HG03097 (cell line): ENCODE measurements around the gene TRMT61A.

Source experiments
- ATAC-seq: cut with Tn5 transposase; IDR thresholded peaks from one replicate; pipeline ENCODE4 v1.9.1; 2021; ENCODE audit not compliant: unreplicated experiment, low FRiP score

The TRMT61A gene

DNA sequence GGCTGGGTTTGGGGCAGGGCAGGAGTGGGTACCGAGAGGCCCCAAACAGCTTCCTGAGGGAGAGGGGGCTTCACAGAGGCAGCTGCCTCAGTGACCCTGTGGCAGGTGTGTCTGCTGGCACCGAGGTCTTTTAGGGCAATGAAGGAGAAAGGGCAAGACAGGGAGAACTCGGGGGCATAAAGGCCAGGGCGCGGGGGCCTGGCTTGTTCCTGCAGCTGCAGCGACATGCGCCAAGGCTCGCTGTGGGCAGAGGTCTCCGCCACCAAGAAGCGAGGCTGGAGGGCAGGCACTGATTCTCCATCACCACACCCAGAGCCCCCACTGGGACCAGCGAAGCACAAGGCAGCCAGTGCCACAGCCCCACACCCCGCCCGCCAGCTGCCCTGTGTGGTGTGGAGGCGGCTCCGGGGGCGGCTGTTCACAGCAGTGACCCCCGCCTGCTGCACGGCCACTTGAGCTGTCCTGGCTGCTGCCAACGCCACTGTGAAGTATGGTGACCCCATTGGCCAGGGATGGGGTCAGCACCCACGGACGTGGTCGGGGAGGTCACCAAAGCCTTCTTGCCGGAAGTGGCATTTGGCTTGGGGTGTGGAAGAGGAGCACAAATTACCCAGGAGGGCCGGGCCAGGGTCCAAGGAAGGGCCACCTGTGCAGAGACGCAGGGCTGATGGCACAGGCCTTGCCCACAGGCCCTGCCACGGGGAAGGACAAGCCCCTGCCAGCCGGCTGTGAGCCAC lies 17.1 kb downstream of the TRMT61A start:
- ATAC-seq = no peak

DNA sequence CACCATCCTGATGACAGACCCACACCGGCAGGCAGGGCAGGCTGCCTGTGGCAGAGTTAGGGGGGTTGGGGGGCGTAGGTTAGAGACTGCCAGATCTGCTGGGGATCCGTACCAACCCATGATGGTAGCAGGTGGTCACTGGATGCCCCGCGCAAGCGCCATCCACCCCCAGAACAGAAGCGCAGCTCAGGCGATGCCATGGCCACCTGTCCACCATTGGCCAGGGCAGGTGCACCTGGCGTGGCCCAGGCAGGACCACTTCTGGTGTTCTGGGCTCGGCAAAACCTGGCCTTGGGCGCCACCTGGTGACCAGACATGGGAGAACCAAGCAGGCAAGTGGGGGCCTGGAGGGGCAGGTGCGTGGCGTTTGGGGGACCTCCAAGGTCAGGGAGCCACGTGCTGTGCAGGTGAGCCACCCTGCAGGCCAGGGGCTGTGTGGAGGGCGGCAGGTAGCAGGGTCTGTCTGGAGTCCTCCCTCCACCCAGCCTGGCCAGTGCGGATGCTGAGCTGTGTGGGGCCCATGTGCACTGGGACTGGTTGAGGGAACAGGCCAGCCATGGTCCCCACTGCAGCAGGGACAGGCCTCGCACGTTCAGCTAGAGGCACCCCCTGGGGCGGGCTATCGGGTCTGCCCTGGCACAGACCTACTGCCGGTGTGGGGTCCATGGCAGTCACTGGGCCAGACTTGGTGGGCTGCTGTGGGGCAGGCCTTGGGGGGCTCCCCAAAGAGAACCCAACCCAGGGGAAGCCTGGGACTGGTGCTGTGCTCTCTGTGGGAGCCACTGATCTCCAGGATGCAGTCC lies 17.9 kb downstream of the TRMT61A start:
- no peak for ATAC-seq

DNA sequence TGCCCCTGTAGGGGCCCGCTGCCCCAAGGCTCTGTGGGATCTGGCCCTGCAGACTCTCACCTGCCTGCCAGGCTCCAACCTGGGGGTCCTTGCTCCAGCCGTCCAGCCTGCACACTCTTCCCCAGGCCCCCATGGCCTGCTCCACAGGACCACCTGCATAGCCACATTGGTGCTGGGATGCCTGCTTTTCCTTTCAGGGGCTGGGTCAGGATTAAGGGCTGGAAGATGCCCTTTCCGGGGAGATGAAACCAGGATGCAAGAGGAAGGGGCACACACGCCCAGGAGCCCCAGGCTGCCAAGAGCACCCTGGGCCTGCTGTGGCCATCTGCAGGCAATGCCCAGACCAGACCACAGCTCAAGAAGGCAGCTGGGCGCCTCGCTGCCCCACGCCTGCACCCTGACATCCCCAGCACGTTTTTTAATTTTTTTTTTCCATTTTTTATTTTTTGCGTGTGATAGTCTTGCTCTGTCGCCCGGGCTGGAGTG lies 18.5 kb downstream of the TRMT61A start:
- no peak for ATAC-seq

DNA sequence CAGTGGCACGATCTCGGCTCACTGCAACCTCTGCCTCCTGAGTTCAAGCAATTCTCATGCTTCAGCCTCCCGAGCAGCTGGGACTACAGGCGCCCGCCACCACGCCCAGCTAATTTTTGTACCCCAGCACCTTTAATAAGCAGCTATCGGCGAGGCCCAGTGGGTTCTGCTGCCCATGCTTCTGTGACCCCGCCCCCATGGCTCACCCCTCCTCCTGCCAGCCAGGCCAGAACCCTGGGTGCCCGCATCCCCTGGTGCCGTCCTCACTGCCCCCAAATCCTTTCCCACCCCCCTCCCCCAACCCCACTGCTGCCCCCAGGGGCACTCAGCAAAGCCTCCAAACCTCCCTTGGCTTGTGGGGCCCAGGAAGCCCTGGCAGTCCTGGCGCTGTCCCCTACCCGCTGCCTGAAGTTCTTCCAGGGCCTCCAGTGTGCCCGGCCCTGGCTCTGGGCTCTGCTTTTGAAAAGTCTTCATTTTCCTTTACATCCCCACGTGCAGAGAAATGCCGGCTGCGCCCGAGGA lies 19.0 kb downstream of the TRMT61A start:
- ATAC-seq = no peak

DNA sequence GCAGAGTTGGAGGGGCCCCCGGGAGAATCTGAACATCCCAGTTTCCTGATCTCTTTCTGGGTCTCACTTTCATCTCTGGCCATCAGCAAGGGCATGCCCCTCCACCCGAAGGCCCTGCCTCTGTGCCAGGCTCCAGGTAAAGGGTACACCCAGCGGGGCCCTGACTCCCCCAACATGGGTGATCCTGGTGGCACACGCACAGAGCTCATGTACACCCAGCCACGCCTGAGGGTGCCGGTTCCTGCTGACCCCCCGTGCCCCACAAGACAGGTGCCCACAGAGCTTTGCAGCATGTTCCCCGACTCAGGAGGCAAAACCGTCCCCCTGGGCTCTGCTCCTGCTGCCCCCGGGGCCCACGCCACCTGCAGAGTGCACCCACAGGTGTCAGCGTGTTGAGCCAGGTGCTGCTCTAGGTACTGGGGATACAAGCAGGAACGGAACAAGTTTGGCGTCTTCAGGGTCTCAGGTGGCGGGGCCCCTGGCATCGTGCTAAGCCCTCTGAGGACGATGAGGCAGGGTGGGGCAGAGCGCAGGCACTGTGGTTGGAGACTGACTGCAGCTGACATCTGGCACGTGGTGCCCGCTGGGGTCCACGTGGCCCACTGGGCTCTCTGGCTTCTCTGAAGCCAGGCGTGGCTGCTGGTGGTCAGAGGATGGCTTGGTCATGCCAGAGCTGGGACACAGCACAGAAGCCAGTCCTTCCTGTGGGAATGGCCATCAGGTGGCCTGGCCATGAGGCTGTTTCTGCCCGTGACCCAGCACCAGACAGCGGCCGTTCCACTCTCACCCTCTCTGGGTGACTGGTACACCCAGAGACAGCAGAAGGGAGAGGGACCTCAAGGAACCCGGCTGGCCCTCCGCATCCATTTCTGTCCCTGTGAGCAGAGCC lies 19.7 kb downstream of the TRMT61A start:
- no peak for ATAC-seq

DNA sequence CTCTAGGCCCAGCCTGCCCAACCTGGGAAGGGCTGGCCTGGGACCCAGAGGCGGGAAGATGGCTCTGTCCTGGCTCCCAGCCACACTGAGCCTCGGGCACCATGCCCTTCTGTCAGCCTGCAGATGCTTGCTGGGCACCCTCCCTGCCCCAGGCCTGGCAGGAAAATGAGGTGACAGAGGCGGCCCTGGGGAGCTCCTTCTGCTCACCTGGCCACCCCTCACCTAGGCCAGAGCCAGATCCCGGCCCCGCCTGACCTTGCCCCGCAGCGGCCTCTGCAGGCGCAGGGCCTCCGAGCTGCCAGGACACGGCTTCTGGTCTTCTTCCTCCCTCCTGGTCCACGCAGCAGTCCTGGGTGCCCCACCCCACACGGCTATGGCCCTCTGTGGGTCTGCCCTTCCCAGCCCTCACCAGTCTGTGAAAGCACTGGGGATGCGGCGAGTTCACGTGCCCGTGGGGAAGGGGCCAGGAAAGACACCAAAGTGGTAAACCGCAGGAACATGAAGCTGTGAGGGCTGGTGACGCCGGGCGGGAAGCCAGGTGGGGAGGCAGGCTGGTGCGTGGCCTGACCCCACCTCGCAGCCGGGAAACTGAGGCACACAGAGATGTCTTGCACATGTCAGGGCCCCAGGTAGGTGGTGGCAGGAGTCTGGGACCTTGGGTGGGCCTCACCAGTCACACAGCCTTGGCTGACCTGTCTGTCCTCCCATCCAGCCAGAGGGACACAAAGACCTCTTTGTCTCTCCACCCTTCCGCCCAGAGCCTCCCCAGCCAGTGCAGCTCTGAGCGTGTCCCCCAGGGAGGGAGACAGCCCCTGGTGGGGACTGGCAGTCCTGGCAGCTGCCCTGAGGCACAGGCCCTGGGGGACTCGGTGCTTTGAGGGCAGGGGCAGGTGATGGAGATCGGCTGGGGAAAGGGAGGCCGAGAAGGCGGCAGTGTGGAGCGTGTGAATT lies 20.6 kb downstream of the TRMT61A start:
- ATAC-seq = no peak

DNA sequence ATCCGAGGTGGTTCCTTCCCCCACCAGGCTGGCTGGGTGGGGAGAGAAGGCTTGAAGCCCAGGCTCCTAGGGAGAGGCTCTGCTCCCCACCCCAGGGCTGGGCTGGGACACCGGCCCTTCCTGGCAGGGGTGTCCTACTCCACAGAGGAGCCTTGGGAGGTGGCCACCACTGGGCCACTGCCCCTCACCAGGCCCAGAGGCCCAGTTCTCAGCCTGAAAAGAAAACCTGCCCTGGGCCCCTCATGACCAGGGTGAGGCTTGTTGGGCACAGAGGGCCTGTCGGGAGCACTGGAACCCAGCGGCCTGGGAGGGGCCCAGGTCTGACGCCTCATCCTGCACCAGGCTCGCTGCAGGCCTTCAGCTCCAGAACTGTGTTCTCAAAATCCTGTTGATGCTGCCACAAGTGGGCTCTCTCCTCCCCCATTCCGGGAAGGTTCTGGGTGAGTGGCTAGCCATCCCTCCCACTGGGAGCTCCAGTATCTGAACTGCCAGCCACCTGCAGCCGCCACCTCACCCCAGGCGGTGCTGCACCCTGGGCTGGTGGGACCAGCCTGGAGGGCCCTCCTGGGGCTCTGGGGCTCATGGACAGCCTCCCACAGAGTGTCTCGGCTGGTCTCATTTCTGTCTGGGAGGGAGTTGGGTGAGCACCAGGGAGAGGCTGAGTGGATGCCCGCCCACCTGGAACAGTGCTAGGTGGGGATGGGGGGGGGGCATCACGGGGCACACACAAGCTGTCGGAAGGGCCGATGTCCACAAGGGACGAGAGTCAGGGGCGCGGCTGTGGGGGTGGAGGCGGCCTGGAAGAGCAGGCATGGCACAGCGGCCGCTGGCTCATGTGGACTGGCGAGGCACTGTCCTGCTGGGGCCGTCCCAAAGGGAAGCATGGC lies 21.7 kb downstream of the TRMT61A start:
- ATAC-seq = no peak

DNA sequence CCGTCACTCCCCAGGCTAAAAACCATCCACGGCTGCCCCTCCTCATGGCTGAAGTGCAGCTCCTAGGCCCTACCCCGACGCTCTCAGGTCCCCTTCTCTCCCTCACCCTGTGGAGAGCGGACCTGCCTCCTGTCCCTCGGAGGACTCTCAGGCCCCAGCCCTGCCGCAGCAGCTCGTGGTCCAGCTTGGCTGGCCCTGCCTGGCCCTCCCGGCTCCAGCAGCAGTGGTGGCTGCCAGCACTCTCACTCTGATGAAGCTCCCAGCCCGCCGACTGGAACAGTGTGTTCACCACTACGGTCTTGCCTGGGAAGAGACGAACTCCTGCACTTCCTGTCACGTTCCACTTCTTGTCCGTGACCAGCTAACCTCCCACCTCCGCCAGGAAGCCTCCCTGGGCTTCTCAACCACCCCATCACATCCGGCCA lies 22.4 kb downstream of the TRMT61A start:
- no peak for ATAC-seq

DNA sequence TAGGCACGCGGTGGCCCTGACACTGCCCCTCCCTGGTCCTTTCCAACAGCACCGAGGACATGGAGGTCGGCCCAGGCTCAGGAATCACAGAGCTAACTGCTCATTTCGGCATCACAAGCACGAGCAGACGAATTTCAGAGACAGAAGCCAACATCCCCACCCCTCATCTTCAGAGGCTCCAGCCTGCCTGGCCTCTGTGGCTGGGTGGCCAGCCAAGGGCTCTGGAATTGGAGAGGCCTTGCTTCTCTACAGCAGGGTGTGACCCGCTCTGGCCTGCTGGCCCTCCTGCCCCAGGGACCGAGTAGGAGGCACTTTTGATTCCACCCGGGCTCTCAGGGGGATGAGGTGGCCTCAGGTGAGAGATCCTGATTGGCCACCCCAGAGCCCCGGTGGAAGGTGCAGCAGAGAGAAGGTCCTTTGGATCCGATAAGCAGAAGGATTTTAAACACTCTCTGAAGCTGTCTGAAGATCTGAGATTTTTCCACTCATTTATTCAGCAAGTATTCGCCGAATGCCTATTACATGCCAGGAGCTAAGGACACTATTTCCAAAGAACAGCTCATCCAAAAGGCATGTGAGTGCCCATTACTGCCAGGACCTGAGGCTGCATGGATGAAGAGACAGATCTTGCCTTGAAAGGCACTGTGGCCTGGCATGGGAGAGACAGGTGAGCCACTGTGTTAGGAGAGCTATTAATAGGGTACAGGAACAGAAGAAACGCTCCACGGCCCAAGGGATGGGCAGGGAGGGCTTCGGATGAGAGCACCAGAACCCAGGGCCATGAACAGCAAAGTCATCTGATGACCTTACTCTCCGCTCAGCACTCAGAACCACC lies 23.2 kb downstream of the TRMT61A start:
- no peak for ATAC-seq

DNA sequence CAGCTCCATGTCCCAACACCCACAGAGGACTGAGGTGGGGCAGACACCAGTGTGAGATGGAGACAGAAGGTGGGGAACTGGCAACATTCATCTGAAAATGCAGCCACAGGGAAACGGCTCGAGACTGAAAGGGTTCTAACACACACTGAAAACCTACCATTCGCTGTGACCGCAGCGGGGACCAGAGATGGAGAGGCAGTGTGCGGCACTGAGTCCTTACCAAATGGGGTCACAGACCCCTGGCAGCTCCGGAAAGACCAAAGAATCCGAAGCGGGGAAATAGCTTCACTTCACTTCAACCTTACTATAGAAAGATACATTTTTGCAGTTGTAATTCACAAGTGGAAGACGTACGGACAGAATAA lies 23.8 kb downstream of the TRMT61A start:
- no peak for ATAC-seq

DNA sequence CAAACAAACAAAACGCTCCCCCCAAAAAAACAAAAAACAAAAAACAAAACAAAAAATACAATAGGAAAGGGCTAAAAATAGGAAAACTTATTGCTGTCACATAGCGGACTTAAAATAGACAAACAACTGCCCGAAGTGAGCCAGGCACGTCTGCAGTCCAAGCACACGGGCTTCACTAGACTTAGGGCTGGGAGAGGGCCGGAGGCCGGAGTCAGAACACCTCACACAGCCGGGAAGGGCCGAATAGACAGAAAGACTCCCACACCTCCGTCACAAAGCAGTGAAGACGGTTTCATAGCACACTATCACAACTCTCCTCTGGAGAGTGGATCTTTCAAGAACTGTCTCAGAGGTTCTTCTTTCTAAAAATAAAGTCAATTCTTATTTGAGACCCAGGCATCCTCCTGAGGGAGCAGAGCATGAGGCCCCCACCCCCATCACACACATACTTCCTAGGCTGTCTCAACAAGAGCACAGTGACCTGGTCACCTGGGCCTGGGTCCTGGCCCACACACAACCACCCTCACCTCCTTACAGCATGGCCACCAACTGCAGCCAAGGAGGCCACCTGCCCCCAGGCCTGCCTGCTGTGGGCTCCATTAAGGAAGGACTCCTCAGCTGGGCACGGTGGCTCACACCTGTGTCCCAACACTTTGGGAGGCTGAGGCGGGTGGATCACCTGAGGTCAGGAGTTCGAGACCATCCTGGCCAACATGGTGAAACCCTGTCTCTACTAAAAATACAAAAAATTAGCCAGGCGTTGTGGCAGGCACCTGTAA lies 26.8 kb downstream of the TRMT61A start:
- ATAC-seq = no peak

DNA sequence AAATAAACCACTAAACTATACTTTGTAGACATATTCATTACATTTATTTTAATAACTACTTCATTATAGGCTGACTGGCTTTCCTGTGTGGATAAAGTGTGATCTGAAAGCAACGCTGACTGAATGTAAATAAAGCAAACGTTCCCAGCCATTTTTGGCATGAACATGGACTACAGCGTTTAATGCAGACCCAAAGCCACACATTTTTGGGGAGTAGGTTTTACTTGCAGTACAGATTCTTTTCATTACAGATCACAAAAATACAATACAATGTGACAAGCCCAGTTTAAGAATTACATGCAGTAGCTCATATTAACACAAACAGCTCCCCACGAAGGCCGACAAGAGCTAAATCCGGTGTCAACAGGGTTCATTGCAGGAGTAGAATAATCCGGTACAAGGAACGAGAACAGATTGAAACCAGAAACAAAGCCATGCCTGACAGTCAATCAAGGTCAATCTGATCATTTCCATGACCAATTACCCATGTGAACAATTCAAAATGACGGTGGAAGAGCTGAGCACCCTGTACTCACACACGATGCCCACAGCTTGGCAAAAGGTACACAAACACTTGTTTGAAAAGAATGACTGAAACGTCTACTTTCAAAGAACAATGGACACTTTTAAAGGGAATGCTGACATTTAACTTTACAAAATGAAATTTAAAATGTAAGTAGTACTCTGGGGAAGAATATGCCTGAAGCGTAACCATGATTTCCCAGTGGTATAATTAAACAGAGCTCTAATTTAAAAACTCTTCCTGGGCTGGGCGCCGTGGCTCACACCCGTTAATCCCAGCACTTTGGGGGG lies 28.2 kb downstream of the TRMT61A start:
- ATAC-seq = no peak

DNA sequence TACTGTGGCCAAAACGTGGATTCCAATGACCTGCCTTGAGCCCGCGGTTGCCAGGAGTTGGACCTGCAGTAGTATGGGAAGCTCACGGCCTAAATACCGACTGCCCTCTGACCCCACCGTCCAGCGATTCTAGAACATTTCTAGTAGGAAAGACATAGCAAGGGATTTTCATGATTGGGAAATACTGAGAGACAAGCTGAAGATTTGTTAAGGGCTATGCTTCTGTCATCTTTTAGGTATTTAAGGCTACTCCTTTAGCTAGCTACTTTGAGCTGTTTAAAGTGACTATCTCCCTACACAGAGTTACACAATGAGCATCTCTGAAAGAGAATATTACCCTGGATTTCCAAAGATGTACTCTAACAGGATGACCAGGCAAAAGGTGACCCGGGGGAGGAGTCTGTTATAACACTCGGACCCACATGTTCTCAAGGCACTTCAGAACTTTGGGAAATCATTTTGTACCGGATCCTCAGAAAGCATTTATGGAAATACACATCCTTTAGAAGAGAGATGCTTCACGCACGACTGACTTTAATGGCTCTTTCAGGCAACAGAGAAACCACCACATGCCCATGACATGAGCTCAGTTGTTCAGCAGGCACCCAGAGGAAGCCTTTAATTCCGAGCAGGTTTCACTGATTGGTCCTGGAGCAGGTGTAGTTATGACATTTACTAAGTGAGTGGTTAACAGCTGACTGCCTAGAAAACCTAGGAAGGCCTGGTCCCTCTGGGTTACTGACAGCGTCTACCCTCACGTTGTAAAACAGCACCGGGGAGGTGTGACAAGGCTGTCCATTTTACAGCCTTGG lies 29.3 kb downstream of the TRMT61A start:
- ATAC-seq = no peak

DNA sequence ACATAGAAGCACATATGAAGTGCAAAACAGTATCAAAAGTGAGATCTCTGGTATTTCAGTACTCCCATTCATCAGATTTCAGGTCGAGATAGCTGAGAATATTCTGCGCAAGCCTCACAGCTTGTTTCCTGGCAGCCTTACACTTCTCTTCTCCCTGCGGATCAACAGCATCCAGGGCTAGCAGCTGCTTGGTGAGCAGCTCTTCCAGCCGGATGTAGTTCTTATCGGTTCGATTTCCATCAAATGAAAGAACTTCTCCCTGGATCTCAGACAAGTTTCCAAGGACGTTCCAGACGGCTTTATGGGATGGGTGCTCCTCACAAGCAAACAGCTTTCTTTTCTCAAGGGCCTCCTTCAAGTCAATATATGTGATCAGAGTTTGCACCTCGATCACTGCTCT lies 30.8 kb downstream of the TRMT61A start:
- ATAC-seq = no peak

DNA sequence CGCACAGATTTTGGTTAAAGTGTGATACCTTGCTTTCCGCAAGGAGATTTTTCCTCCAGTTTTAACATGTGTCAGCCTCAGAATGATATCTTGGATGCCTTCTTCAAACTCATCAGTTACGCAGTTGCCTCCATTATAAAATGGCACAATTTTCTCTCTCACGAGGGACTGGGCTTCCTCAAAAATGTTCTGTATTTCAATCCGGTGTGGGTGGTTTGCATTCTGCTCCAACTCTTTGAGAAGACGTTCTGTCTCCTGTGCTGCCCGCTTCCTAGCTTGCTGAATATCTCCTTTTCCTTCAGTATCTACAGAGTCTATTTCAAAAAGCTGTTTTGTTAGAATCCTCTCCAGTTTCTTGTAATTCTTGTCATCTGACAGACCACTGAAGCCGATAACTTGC lies 31.7 kb downstream of the TRMT61A start:
- no peak for ATAC-seq
